HG03280 (cell line): ENCODE measurements around the gene SRSF4.

ENCODE experiments used
- ATAC-seq: cut with Tn5 transposase; IDR thresholded peaks from one replicate; pipeline ENCODE4 v1.9.1; 2021; ENCODE audit warnings: mild to moderate bottlenecking, moderate library complexity; ENCODE audit not compliant: unreplicated experiment

Gene SRSF4

DNA sequence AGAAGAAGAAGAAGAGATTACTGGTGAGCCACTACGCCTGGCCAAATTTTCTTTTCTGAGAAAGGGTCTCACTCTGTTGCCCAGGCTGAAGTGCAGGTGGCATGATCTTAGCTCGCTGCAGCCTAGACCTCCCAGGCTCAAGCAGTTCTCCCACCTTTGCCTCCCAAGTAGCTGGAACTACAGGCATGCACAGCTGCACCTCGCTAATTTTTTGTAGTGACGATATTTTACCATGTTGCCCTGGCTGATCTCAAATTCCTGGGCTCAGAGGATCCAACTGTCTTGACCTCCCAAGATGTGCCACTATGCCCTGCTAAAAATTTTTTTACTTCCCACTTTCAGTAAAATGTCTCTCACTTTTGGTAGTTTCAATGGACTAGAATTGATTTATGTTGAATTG lies 82.4 kb downstream of the SRSF4 start:
- ATAC-seq: no peak
